Duodenal mucosa (tissue), 2 donors: ENCODE results near the gene RUNX3.
A peak's percentile ranks its signal among the peaks of the same experiment; 100 is the strongest.

Source experiments
- H3K27ac ChIP-seq: one replicate; pipeline ENCODE4 v1.7.0; 2013; ENCODE audit warnings: low read depth, low read length
- H3K27me3 ChIP-seq, 2 donors: one replicate each; pipeline ENCODE4 v1.7.0; 2013; ENCODE audit warnings: low read length in 2 of 2, control low read depth in 1 of 2; ENCODE audit not compliant: insufficient read depth in 2 of 2, control insufficient read depth in 1 of 2
- H3K36me3 ChIP-seq, 2 donors: one replicate each; pipeline ENCODE4 v1.7.0; 2013; ENCODE audit warnings: low read length in 2 of 2, control low read depth in 1 of 2; ENCODE audit not compliant: insufficient read depth in 2 of 2, control insufficient read depth in 1 of 2
- H3K4me1 ChIP-seq, 2 donors: one replicate each; pipeline ENCODE4 v1.7.0; 2013; ENCODE audit warnings: low read length in 2 of 2, control low read depth in 1 of 2; ENCODE audit not compliant: insufficient read depth in 2 of 2, control insufficient read depth in 1 of 2
- H3K4me3 ChIP-seq, 2 donors: one replicate each; pipeline ENCODE4 v1.7.0; 2013; ENCODE audit warnings: low read length in 2 of 2, low read depth in 1 of 2
- H3K9ac ChIP-seq, 2 donors: one replicate each; pipeline ENCODE4 v1.7.0; 2013; ENCODE audit warnings: low read length in 2 of 2, low read depth in 1 of 2
- H3K9me3 ChIP-seq, 2 donors: one replicate each; pipeline ENCODE4 v1.7.0; 2013; ENCODE audit warnings: low read length in 2 of 2, control low read depth in 1 of 2; ENCODE audit not compliant: control insufficient read depth in 1 of 2

Gene RUNX3

GRCh38 chr1:24866211-24867083 lies 63.6 kb downstream of the RUNX3 start:
- H3K4me3 ChIP-seq: no peak overlapping the region
- no peaks in the 10 kb centered on the region for H3K9me3 ChIP-seq
- H3K36me3 ChIP-seq: no peaks in the 10 kb centered on the region
- peaks cover 30 to 39% of the 10 kb centered on the region in 2 donors for H3K4me1 ChIP-seq
- peaks cover 0 to 5% of the 10 kb centered on the region in 2 donors for H3K27me3 ChIP-seq
- H3K27ac ChIP-seq: no peak overlapping the region
- no peak overlapping the region for H3K9ac ChIP-seq

GRCh38 chr1:24865587-24865986 lies 64.5 kb downstream of the RUNX3 start:
- Histone ChIP-seq H3K27me3 (peaks cover 0 to 5% of the 10 kb centered on the region in 2 donors), H3K9me3 (no peaks in the 10 kb centered on the region), H3K27ac (no peak overlapping the region), H3K36me3 (no peaks in the 10 kb centered on the region), H3K4me3 (no peak overlapping the region), H3K4me1 (peaks cover 36 to 44% of the 10 kb centered on the region in 2 donors), H3K9ac (no peak overlapping the region)

GRCh38 chr1:24865168-24865567 lies 64.9 kb downstream of the RUNX3 start:
- Histone ChIP-seq H3K4me1 (peaks cover 36 to 45% of the 10 kb centered on the region in 2 donors), H3K27ac (no peak overlapping the region), H3K27me3 (peaks cover 0 to 5% of the 10 kb centered on the region in 2 donors), H3K9ac (no peak overlapping the region), H3K4me3 (no peak overlapping the region), H3K36me3 (no peaks in the 10 kb centered on the region), H3K9me3 (no peaks in the 10 kb centered on the region)

GRCh38 chr1:24864370-24864777 lies 65.7 kb downstream of the RUNX3 start:
- Histone ChIP-seq H3K9ac (peak overlapping the region in 1 of 2 donors; percentile 51), H3K27me3 (peaks cover 0 to 5% of the 10 kb centered on the region in 2 donors), H3K36me3 (no peaks in the 10 kb centered on the region), H3K4me3 (peak overlapping the region; percentile 28 to 38), H3K27ac (no peak overlapping the region), H3K9me3 (no peaks in the 10 kb centered on the region), H3K4me1 (peaks cover 36 to 45% of the 10 kb centered on the region in 2 donors)

- Histone ChIP-seq H3K36me3 (no peaks in the 10 kb centered on the region), H3K4me1 (peaks cover 36 to 45% of the 10 kb centered on the region in 2 donors), H3K27me3 (peaks cover 0 to 5% of the 10 kb centered on the region in 2 donors), H3K4me3 (no peak overlapping the region), H3K9me3 (no peaks in the 10 kb centered on the region), H3K27ac (no peak overlapping the region), H3K9ac (no peak overlapping the region)
Measured at GRCh38 chr1:24862775-24863483, 67.1 kb downstream of the RUNX3 start.

GRCh38 chr1:24861821-24862727 lies 68.0 kb downstream of the RUNX3 start:
- no peaks in the 10 kb centered on the region for H3K9me3 ChIP-seq
- peaks cover 42 to 50% of the 10 kb centered on the region in 2 donors for H3K4me1 ChIP-seq
- no peak overlapping the region for H3K27ac ChIP-seq
- no peak overlapping the region for H3K9ac ChIP-seq
- H3K27me3 ChIP-seq: no peaks in the 10 kb centered on the region
- no peaks in the 10 kb centered on the region for H3K36me3 ChIP-seq
- H3K4me3 ChIP-seq: no peak overlapping the region

GRCh38 chr1:24860841-24861240 lies 69.2 kb downstream of the RUNX3 start:
- Histone ChIP-seq H3K36me3 (no peaks in the 10 kb centered on the region), H3K9ac (no peak overlapping the region), H3K9me3 (no peaks in the 10 kb centered on the region), H3K27me3 (no peaks in the 10 kb centered on the region), H3K4me1 (peaks cover 42 to 45% of the 10 kb centered on the region in 2 donors), H3K4me3 (no peak overlapping the region), H3K27ac (no peak overlapping the region)

GRCh38 chr1:24859063-24860010 lies 70.7 kb downstream of the RUNX3 start:
- Histone ChIP-seq H3K36me3 (no peaks in the 10 kb centered on the region), H3K9ac (no peak overlapping the region), H3K9me3 (no peaks in the 10 kb centered on the region), H3K4me3 (no peak overlapping the region), H3K27ac (no peak overlapping the region), H3K27me3 (no peaks in the 10 kb centered on the region), H3K4me1 (peaks cover 36 to 43% of the 10 kb centered on the region in 2 donors)

- Histone ChIP-seq H3K4me3 (no peak overlapping the region), H3K27me3 (no peaks in the 10 kb centered on the region), H3K9me3 (no peaks in the 10 kb centered on the region), H3K4me1 (peaks cover 28 to 33% of the 10 kb centered on the region in 2 donors), H3K9ac (no peak overlapping the region), H3K36me3 (no peaks in the 10 kb centered on the region), H3K27ac (no peak overlapping the region)
Measured at GRCh38 chr1:24858277-24858676, 71.8 kb downstream of the RUNX3 start.
